ENCODE results near the gene FOXL2. TPM values are rescaled to one million over a fixed set of nuclear protein-coding genes. Genes with fewer than 3 reads are reported as not detected.

FOXL2 gene
- total and polyA plus RNA-seq, 9 of the 15 experiments (the other 6 are each of a cell fraction or from before 2014, with no cell fraction given): 0.27 to 22.1 (median 3.2) TPM

DNA sequence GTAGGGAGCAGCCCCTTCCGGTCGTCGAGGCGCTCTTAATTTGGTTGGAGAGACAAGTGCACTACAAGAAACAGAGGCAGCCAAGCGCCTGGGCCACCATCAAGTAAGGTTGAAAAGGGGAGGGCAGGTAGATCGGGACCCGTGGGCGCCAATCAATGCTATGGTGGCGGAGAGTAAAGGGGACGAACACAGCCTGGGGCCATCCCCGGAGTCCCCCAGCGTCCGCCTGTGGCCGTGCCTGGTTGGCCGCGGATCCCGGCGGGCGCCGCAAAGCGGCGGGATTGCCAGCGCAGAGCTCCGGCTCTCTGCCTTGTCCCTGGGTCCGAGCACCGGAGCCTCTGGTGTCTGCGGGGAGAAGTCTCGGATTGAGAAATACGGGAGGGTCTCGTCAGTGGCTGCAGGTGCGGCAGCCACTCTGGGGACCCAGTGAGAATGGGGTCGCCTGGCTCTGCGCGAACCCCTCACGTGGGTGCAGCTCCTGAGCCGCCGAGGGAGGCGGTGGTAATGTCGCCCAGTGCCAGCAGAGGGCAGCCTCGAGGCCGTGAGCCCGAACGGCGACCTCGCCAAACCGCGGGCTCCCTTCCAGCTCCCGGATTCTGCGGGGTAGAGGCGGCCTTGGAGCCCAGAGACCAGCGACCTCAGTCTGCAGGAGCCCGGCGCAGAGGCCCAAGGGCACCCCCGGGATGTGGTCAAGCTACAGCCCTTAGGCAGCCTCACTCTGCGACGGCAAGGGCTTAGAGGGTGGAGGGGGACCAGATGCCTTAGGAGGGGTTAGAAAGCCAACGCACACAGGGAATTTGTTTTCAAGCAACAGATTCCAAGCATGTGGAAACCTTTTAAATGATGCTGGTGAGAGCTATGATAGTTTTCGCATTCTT lies 10.8 kb downstream of the FOXL2 start (continued):
- peak; percentile 84 for TF ChIP-seq MGA (IDR thresholded peaks at IDR 0.05)
- TF ChIP-seq MAFF (IDR thresholded peaks at IDR 0.05; ENCODE audit: low read length): no peak
- no peak for TF ChIP-seq RBM17 (IDR thresholded peaks at IDR 0.05; ENCODE audit: borderline replicate concordance, low read depth, low read length)
- no peak for TF ChIP-seq POLR3G (IDR thresholded peaks at IDR 0.05; ENCODE audit: extremely low read depth, insufficient read length, insufficient replicate concordance)
- TF ChIP-seq GATAD2A (IDR thresholded peaks at IDR 0.05): no peak
- TF ChIP-seq FOXP4 (CRISPR knock-in tag; IDR thresholded peaks at IDR 0.05; ENCODE audit: borderline replicate concordance): no peak
- TF ChIP-seq THAP12 (CRISPR knock-in tag; IDR thresholded peaks at IDR 0.05): no peak
- TF ChIP-seq KLF16 (IDR thresholded peaks at IDR 0.05): 0 out of 2 replicates have a peak, but pooled peaks have one; percentile 11
- peak; percentile 74; the same call in 1 of the 2 replicates for TF ChIP-seq MTA3 (IDR thresholded peaks at IDR 0.05; ENCODE audit: borderline replicate concordance)
- TF ChIP-seq MEF2A (IDR thresholded peaks at IDR 0.05; ENCODE audit: control insufficient read depth, low read depth, low read length): no peak
- no peak for TF ChIP-seq DDX20 (tag; IDR thresholded peaks at IDR 0.05; ENCODE audit: low read depth)
